Measurements from ENCODE around the gene FBLL1. TPM values are rescaled to one million over a fixed set of nuclear protein-coding genes. Genes with fewer than 3 reads are reported as not detected.
A peak's percentile ranks its signal among the peaks of the same experiment; 100 is the strongest.

FBLL1 gene
- under 1 TPM in 4 of 10 donors, not detected in 6; 0.16 to 0.61 (median 0.27) TPM for total RNA-seq
- under 1 TPM in 1 of 2 donors, not detected in 1; 0.25 TPM for polyA plus RNA-seq
- long read RNA-seq, donor 1: 0 reads
- long read RNA-seq, donor 2: 0 reads
- long read RNA-seq, donor 3: 0 reads

DNA sequence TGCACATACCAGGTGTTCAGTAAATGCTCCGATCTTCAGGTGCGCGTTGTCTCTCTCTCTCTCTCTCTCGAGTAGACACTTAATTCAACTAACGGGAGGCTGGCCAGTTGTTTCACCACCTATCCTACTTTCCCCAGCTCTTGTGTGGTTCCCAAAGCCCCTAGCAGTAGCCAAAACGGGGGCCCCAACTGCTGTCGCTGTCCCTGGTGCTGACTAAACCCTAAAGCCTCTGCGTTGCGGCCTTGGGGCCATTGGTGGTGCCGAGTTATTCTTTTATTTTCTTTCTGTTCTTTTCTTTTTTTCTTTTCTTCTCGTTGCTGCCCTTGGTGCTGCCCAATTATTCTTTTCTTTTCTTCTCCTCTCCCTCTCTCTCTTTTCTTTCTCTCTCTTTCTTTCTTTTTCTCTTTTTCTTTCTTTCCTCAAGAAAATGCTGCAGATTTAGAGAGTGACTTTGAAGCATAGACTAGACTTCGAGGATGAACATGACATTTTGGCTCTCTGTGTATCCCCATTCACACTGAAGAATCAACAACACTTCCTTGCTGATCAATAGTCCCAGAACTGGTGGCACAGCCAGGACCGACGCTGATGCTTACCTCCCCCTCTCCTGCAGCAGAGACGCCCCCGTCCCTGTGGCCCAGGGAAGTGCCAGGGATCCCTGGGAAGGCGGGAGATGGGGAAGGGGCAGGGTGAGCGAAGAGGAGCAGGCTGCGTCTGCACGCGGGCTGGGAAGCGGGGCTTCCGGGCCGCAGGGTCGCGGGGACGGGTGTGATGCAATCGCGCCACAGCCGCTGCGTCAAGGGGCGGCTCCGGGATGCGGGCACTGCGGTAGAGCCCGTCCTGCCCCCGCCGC is at the start of gene FBLL1:
Gene FBLL1, plus strand, starts transcription at position 785 of the 853 bp plus-strand sequence. CDS start 200 bp downstream, outside the sequence.
- H3K27me3 ChIP-seq: peaks cover 0 to 44% (median 31%) of the 10 kb centered on the region in 7 donors
- H3K4me1 ChIP-seq: peaks cover 0 to 10% (median 7%) of the 10 kb centered on the region in 9 donors
- no peak within 1 kb of the TSS for H3K27ac ChIP-seq
- intact Hi-C loops (cut with DNase I): no loop called here
- peak within 1 kb of the TSS in 9 of 10 donors; percentile 21 to 51 (median 46) for H3K4me3 ChIP-seq
- ATAC-seq: peak in 4 of 8 donors; percentile 14 to 51 (median 44)
- DNase-seq: peak in 1 of 2 donors; percentile 23
- WGBS, 2 donors: 10 to 15% methylated on average over 35 to 38 of the region's 38 CpGs
- H3K9me3 ChIP-seq: no peaks in the 10 kb centered on the region
- no peaks in the 10 kb centered on the region for H3K36me3 ChIP-seq
- TF ChIP-seq CTCF (IDR thresholded peaks at IDR 0.05): no peak

DNA sequence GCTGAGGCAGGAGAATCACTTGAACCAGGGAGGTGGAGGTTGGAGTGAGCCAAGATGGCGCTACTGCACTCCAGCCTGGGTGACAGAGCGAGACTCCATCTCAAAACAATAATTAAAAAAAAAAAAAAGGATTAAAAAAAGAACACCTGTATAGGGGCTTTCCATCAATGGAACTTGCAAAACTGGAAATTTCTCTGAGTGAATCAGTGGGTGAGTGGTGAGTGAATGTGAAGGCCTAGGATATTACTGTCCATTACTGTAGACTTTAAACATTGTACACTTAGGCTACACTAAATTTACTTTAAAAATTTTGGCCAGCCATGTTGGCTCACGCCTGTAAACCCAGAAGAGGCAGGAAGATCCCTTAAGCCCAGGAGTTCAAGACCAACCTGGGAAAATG is 48.5 kb upstream of the FBLL1 start:
- Histone ChIP-seq H3K36me3 (no peaks in the 10 kb centered on the region), H3K27ac (no peak overlapping the region), H3K9me3 (no peaks in the 10 kb centered on the region), H3K27me3 (peaks cover 0 to 8% (median 0%) of the 10 kb centered on the region in 7 donors), H3K4me3 (no peak overlapping the region), H3K4me1 (no peaks in the 10 kb centered on the region)
- intact Hi-C loops (cut with DNase I): loop anchor here in 2 of 10 donors (5.0 to 10.0 kb wide), 2 partner anchors 94 to 213 kb away; partner anchors contain the start of gene PANK3 (in 1 of the 2)
- TF ChIP-seq CTCF (IDR thresholded peaks at IDR 0.05): no peak
- WGBS, 2 donors: 86 to 94% methylated on average over 3 of the region's 3 CpGs
- ATAC-seq: no peak
- no peak for DNase-seq

GRCh38 chr5:168481330-168481788 is 47.7 kb upstream of the FBLL1 start:
- 48 to 53% methylated on average over 4 of the region's 4 CpGs for WGBS, 2 donors
- no peak for ATAC-seq

More at GRCh38 chr5:168481330-168481788, 47.7 kb upstream of the FBLL1 start:
- Histone ChIP-seq H3K27ac (no peak overlapping the region), H3K9me3 (no peaks in the 10 kb centered on the region), H3K4me3 (no peak overlapping the region), H3K36me3 (no peaks in the 10 kb centered on the region), H3K27me3 (peaks cover 0 to 8% (median 0%) of the 10 kb centered on the region in 7 donors), H3K4me1 (peaks cover 0 to 5% (median 0%) of the 10 kb centered on the region in 9 donors)
- TF ChIP-seq CTCF (IDR thresholded peaks at IDR 0.05): no peak
- no peak for DNase-seq
- intact Hi-C loops (cut with DNase I): loop anchor here in 2 of 10 donors (5.0 to 10.0 kb wide), 2 partner anchors 93 to 214 kb away; partner anchors contain the start of gene PANK3 (in 1 of the 2)
